Activated CD8-positive, alpha-beta memory T cell treated with anti-CD3 and anti-CD28 coated beads for 48 hours (primary cell): ENCODE measurements around the gene SPANXN5.
"Not testable (repeated sequence)": the region's sequence is repeated elsewhere in the genome, so short reads cannot be mapped to it uniquely, and the experiment has no call there.

Experiments used
- DNase-seq, 3 experiments: peaks; one replicate each; pipeline ENCODE4 v3.0.0-alpha.2; 2020; ENCODE audit warnings: low read depth in 2 of 3, low spot score in 2 of 3

SPANXN5 gene

GRCh38 chrX:52797327-52797726 lies at the start of gene SPANXN5:
Gene SPANXN5, minus strand, starts transcription at chrX:52797427. Its CDS starts 79 bp downstream, at chrX:52797348.
- not testable (repeated sequence) for DNase-seq

DNA sequence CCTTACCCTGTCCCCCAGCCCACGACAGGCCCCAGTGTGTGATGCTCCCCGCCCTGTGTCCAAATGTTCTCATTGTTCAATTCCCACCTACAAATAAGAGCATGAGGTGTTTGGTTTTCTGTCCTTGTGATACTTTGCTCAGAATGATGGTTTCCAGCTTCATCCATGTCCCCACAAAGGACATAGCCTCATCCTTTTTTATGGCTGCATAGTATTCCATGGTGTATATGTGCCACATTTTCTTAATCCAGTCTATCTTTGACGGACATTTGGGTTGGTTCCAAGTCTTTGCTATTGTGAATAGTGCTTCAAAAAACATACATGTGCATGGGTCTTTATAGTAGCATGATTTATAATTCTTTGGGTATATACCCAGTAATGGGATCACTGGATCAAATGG lies 46.4 kb upstream of the SPANXN5 start:
- not testable (repeated sequence) for DNase-seq

- DNase-seq: no peak
These were observed 41.9 kb upstream of the SPANXN5 start for GRCh38 chrX:52839137-52839536.

- no peak for DNase-seq
These were observed 33.3 kb upstream of the SPANXN5 start for GRCh38 chrX:52830551-52830950.

DNA sequence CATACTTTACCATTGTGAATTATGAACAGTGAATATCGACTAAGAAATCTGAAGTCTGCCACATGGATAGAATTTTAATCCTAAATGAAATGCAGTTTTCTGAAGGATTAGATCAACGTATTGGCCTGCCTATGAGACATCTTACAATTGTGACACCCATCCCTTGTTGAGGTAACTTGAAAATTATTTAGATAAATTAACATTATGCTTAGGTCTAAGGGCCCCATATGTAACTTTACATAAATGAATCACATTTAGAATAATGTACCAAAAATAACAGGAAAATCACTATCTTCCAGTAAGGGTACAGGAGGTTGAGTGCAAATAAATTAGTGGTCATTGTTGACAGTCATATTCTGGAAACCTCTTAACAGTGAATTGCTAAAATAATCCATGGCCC lies 27.4 kb upstream of the SPANXN5 start:
- no peak for DNase-seq

GRCh38 chrX:52821079-52821760 lies 24.0 kb upstream of the SPANXN5 start:
- DNase-seq: no peak

DNA sequence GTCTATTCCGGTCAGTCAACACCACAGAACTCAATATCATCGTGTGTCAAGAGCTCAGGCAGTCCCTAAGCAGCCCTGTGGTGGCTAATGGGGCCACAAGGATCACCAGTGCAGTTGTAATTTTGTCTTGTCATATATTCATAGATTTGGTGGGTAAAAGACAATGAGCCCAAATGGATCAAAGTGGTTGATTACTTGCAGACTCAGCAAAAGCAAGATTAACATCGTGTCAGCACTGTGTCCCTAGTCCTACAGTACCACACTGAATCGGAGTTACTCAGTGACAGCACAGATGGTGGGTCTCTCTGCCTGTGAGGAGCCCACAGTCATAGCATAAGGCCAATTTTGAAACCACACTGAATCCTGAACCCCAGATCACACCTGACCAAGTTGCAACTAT lies 22.6 kb upstream of the SPANXN5 start:
- DNase-seq: no peak

- DNase-seq: no peak
These were observed 13.9 kb upstream of the SPANXN5 start, which contains the start of gene XAGE5 for GRCh38 chrX:52811065-52811625. Gene XAGE5, plus strand, starts transcription at chrX:52811287. Its CDS starts 1,280 bp downstream, at chrX:52812567.

- DNase-seq: not testable (repeated sequence)
These were observed 7.6 kb upstream of the SPANXN5 start for GRCh38 chrX:52804876-52805275.

- not testable (repeated sequence) for DNase-seq
These were observed 23.7 kb downstream of the SPANXN5 start for GRCh38 chrX:52773504-52773903.

- DNase-seq: not testable (repeated sequence)
These were observed 31.2 kb downstream of the SPANXN5 start for GRCh38 chrX:52765983-52766382.

GRCh38 chrX:52750952-52751351 lies 46.3 kb downstream of the SPANXN5 start, which contains the start of gene SSX2B:
Gene SSX2B, plus strand, starts transcription at chrX:52751252. Its CDS starts 1,429 bp downstream, at chrX:52752681.
- not testable (repeated sequence) for DNase-seq
